MM.1S (cell line): ENCODE measurements around the gene CYGB.

Source experiments
- EZH2 ChIP-seq: fragments of 300-600 bp; sonication (generic); optimal IDR thresholded peaks from 2 replicates; pipeline ENCODE3; 2017; ENCODE audit warnings: low read depth, mild to moderate bottlenecking, antibody characterized with exemption, low read length, mixed read lengths
- EZH2phosphoT487 ChIP-seq: fragments of 300-600 bp; sonication (generic); IDR thresholded peaks from 2 replicates; pipeline ENCODE4 v1.6.1; 2018; ENCODE audit warnings: antibody characterized with exemption, low read length
- TF ChIP-seq, protein P1 (sequence below): fragments of 300-600 bp; sonication (generic); IDR thresholded peaks from 2 replicates; pipeline ENCODE4 v1.5.1; 2016; ENCODE audit warnings: antibody characterized with exemption, low read length, mixed read lengths

DNA sequence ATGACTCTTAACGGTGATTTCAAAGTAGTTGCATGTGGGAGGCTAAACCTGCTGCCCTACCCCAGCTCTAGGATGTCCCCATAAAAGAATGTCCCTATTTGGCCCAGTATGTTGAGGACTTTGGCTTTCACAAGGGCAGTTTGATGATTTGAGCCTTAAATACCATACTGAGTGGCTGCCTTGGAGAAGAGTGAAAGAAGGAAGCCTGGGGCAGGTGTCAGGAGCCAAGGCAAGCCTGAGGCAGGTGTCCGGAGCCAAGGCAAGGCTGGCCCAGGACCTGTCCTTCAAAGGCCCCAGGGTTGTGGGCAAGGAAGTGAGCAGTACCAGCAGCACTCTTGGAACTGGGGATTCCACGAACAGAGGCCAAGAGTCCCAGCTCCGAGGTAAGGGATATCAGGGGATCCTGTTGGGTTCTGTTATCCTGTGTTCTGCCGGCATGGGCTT is 29.5 kb upstream of the CYGB start:
- TF ChIP-seq EZH2 (no peak), EZH2phosphoT487 (no peak)
- TF ChIP-seq, protein P1, sequence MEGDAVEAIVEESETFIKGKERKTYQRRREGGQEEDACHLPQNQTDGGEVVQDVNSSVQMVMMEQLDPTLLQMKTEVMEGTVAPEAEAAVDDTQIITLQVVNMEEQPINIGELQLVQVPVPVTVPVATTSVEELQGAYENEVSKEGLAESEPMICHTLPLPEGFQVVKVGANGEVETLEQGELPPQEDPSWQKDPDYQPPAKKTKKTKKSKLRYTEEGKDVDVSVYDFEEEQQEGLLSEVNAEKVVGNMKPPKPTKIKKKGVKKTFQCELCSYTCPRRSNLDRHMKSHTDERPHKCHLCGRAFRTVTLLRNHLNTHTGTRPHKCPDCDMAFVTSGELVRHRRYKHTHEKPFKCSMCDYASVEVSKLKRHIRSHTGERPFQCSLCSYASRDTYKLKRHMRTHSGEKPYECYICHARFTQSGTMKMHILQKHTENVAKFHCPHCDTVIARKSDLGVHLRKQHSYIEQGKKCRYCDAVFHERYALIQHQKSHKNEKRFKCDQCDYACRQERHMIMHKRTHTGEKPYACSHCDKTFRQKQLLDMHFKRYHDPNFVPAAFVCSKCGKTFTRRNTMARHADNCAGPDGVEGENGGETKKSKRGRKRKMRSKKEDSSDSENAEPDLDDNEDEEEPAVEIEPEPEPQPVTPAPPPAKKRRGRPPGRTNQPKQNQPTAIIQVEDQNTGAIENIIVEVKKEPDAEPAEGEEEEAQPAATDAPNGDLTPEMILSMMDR: no peak
